Measurements from ENCODE around the gene MANSC1. TPM values are rescaled to one million over a fixed set of nuclear protein-coding genes. Genes with fewer than 3 reads are reported as not detected.
"Not testable (repeated sequence)": the region's sequence is repeated elsewhere in the genome, so short reads cannot be mapped to it uniquely, and the experiment has no call there.

The MANSC1 gene
- total and polyA plus RNA-seq, 3 experiments from 2014 or later, result 0.31 to 0.49 (median 0.42) TPM

DNA sequence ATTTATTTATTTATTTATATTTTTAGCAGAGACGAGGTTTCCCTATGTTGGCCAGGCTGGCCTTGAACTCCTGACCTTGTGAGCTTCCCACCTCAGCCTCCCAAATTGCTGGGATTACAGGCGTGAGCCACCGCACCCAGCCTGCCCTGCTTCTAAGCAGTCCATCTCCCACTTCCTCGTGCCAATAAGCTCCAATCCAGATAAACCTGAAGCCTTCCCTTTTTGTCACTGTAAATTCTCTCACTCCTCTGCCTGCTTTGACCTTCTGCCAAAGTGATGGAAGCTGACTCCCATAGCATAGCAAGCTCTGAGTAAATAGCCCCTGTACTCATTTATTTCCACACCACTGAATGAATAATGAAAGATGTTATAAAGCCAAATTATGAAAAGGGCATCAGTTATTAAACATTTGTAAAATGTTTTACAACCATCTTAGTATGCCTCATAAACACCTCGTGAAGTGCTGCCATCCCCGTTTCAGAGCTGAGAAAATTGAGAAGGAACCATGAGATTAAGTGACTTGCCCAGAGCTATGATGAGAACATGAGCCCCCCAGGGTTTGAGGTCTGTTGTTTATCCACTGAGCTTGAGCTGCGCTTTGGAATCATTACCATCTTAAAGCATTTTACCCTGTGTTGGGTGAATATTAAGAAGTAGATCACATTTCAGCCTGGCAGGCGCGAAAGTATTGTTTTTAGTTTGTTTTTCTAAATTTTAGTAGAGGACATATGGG, 30.4 kb downstream of the MANSC1 start:
- Histone ChIP-seq H3K27ac (ENCODE audit: low read depth, low read length) (no peak overlapping the region), H3K27me3 (ENCODE audit: insufficient read depth, low read length, poor library complexity, severe bottlenecking) (no peaks in the 10 kb centered on the region), H3K4me1 (ENCODE audit: insufficient read depth, low read length) (no peaks in the 10 kb centered on the region), H3K9me3 (ENCODE audit: low read length) (no peaks in the 10 kb centered on the region), H3K4me3 (ENCODE audit: low read length) (no peak overlapping the region), H3K36me3 (ENCODE audit: insufficient read depth, low read length) (no peaks in the 10 kb centered on the region)
- DNase-seq, result no peak
- Mint-ChIP-seq H3K36me3 (peaks cover 0 to 4% (median 0%) of the 10 kb centered on the region in 3 donors), H3K27ac (no peak overlapping the region), H3K4me1 (no peaks in the 10 kb centered on the region), H3K27me3 (peaks cover 1 to 23% of the 10 kb centered on the region in 2 donors), H3K9me3 (no peaks in the 10 kb centered on the region), H3K4me3 (no peak overlapping the region)
- CTCF ChIA-PET, result interaction anchor here (2.4 kb wide), 1 partner anchor 8 kb away, joined by 11 read pairs; no protein-coding TSS in a partner anchor
- POLR2A ChIA-PET, result no interaction called here

DNA sequence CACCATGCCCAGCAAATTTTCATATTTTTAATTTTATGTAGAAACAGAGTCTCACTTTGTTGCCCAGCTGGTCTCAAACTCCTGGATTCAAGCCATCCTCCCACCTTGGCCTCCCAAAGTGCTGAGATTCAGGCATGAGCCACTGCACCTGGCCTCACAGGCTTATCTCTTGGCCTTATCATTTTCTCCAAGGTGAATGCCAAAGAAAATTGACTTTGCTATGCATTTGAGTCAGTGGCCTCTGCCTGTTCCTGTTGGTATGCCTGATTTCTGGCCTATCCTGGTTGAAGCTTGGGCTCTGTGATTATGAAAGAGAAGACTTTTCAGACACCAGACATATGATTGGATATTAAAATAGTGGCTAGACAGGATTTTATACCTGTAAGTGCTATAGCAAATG, 34.2 kb downstream of the MANSC1 start:
- Mint-ChIP-seq H3K27ac (no peak overlapping the region), H3K4me3 (no peak overlapping the region), H3K27me3 (peaks cover 7 to 26% of the 10 kb centered on the region in 2 donors), H3K4me1 (no peaks in the 10 kb centered on the region), H3K36me3 (peaks cover 0 to 7% (median 0%) of the 10 kb centered on the region in 3 donors), H3K9me3 (peaks cover 0 to 2% (median 0%) of the 10 kb centered on the region in 5 donors)
- no peak for DNase-seq
- POLR2A ChIA-PET, result no interaction called here
- Histone ChIP-seq H3K4me1 (ENCODE audit: insufficient read depth, low read length) (no peaks in the 10 kb centered on the region), H3K4me3 (ENCODE audit: low read length) (no peak overlapping the region), H3K36me3 (ENCODE audit: insufficient read depth, low read length) (no peaks in the 10 kb centered on the region), H3K27ac (ENCODE audit: low read depth, low read length) (no peak overlapping the region), H3K27me3 (ENCODE audit: insufficient read depth, low read length, poor library complexity, severe bottlenecking) (no peaks in the 10 kb centered on the region), H3K9me3 (ENCODE audit: low read length) (no peaks in the 10 kb centered on the region)
- CTCF ChIA-PET, result no interaction called here

DNA sequence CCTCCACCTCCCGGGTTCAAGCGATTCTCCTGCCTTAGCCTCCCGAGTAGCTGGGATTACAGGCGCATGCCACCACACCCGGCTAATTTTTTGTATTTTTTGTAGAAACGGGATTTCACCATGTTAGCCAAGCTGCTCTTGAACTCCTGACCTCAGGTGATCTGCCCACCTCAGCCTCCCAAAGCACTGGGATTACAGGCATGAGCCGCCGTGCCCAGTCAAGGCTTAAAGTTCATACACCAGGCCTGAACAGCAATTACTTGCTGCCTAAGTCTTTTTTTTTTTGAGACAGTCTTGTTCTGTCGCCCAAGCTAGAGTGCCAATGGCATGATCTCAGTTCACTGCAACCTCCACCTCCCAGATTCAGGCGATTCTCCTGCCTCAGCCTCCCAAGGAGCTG, 39.3 kb downstream of the MANSC1 start:
- H3K27ac ChIP-seq (ENCODE audit: low read depth, low read length); H3K4me1 Mint-ChIP-seq; H3K4me3 ChIP-seq (ENCODE audit: low read length); H3K36me3 Mint-ChIP-seq; POLR2A ChIA-PET; H3K36me3 ChIP-seq (ENCODE audit: insufficient read depth, low read length); H3K27me3 ChIP-seq (ENCODE audit: insufficient read depth, low read length, poor library complexity, severe bottlenecking); H3K27ac Mint-ChIP-seq; H3K4me3 Mint-ChIP-seq; DNase-seq; H3K9me3 ChIP-seq (ENCODE audit: low read length); CTCF ChIA-PET; H3K9me3 Mint-ChIP-seq; H3K4me1 ChIP-seq (ENCODE audit: insufficient read depth, low read length): not testable (repeated sequence)
- H3K27me3 Mint-ChIP-seq, result peaks cover 7 to 13% of the 10 kb centered on the region in 2 donors

DNA sequence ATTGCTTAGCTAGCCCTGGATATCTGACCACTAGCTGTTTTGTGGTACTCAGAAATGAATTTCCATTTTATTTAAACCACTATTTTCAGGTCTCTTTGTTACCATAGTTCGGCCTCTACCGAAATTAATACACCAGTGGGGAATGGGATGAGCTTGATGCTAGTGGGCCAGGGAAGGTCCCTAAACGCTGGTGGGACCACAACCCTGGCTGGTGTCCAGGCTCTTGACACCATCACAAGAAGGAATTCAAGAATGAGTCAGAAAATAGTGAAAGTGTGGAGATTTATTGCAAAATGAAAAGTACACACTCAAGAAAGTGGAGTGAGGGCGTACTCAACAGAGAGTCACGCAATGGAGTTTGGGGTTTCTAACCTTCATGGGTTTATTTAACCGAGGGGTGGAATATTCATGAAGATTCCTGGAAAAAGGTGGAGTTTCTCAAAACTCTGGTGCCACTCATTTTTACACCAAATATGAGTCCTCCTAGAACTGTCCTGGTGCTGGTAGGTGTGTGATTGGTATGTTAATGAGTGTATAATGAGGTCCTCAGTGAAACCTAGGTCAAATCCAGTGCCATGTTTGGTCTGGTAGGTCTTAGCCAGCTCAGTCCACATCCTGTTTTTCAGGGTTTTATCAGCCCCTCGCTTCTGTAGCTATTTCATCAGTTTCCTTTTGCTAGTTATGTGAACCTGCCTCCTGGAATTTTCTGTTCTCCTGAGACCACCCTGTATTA, 44.3 kb downstream of the MANSC1 start:
- H3K27me3 ChIP-seq (ENCODE audit: insufficient read depth, low read length, poor library complexity, severe bottlenecking), result no peaks in the 10 kb centered on the region
- Mint-ChIP-seq H3K36me3 (peaks cover 0 to 4% (median 0%) of the 10 kb centered on the region in 3 donors), H3K9me3 (peaks cover 0 to 7% (median 5%) of the 10 kb centered on the region in 5 donors), H3K27me3 (peaks cover 5 to 14% of the 10 kb centered on the region in 2 donors), H3K27ac (peak overlapping the region in 1 of 8 donors; percentile 61), H3K4me3 (no peak overlapping the region), H3K4me1 (no peaks in the 10 kb centered on the region)
- no peak overlapping the region for H3K27ac ChIP-seq (ENCODE audit: low read depth, low read length)
- H3K9me3 ChIP-seq (ENCODE audit: low read length), result no peaks in the 10 kb centered on the region
- H3K36me3 ChIP-seq (ENCODE audit: insufficient read depth, low read length), result no peaks in the 10 kb centered on the region
- no peaks in the 10 kb centered on the region for H3K4me1 ChIP-seq (ENCODE audit: insufficient read depth, low read length)
- no peak overlapping the region for H3K4me3 ChIP-seq (ENCODE audit: low read length)
- ChIA-PET POLR2A (no interaction called here), CTCF (interaction anchor here (1.2 kb wide), 1 partner anchor 22 kb away, joined by 3 read pairs; no protein-coding TSS in a partner anchor)
- DNase-seq, result no peak

DNA sequence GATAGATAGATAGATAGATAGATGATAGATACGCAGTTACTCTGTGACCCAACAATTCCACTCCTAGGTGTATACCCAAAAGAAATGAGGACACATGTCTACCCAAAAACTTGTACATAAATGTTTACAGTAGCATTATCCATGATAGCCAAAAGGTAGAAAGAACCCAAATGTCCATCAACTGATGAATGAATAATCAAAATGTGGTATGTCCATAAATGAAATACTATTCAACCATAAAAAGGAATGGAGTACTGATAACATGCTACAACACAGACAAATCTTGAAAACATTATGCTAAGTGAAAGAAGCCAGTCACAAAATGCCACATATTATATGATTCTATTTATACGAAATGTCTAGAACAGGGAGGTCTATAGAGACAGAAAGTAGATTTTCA, 47.1 kb downstream of the MANSC1 start:
- Mint-ChIP-seq H3K36me3 (peaks cover 0 to 4% (median 0%) of the 10 kb centered on the region in 3 donors), H3K4me1 (no peaks in the 10 kb centered on the region), H3K27me3 (peaks cover 3 to 14% of the 10 kb centered on the region in 2 donors), H3K9me3 (peaks cover 0 to 7% (median 5%) of the 10 kb centered on the region in 5 donors), H3K4me3 (no peak overlapping the region), H3K27ac (no peak overlapping the region)
- H3K27ac ChIP-seq (ENCODE audit: low read depth, low read length), result no peak overlapping the region
- CTCF ChIA-PET, result no interaction called here
- POLR2A ChIA-PET, result no interaction called here
- no peak for DNase-seq
- no peaks in the 10 kb centered on the region for H3K27me3 ChIP-seq (ENCODE audit: insufficient read depth, low read length, poor library complexity, severe bottlenecking)
- no peaks in the 10 kb centered on the region for H3K4me1 ChIP-seq (ENCODE audit: insufficient read depth, low read length)
- H3K36me3 ChIP-seq (ENCODE audit: insufficient read depth, low read length), result no peaks in the 10 kb centered on the region
- no peaks in the 10 kb centered on the region for H3K9me3 ChIP-seq (ENCODE audit: low read length)
- H3K4me3 ChIP-seq (ENCODE audit: low read length), result no peak overlapping the region

DNA sequence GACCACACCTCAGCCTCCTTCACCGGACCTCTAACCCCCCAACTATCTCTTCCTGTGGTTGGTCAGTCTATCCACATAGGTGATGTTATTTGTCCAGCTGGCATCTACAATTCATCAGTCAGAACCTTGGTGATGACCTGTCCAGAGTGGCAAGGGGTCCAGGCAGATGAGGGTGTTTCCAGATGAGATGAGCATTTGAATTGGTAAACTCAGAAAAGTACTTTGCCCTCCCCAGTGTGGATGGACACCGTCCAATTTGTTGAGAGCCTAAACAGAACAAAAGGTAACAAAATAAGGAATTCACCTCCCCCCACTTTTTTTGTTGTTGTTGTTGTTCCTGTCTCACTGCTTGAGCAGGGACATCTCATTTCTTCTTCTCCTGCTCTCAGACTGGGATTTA, 48.9 kb downstream of the MANSC1 start:
- Histone ChIP-seq H3K4me1 (ENCODE audit: insufficient read depth, low read length) (no peaks in the 10 kb centered on the region), H3K36me3 (ENCODE audit: insufficient read depth, low read length) (no peaks in the 10 kb centered on the region), H3K4me3 (ENCODE audit: low read length) (no peak overlapping the region), H3K9me3 (ENCODE audit: low read length) (no peaks in the 10 kb centered on the region), H3K27ac (ENCODE audit: low read depth, low read length) (no peak overlapping the region), H3K27me3 (ENCODE audit: insufficient read depth, low read length, poor library complexity, severe bottlenecking) (no peaks in the 10 kb centered on the region)
- Mint-ChIP-seq H3K4me1 (no peaks in the 10 kb centered on the region), H3K9me3 (peaks cover 0 to 7% (median 5%) of the 10 kb centered on the region in 5 donors), H3K27ac (peak overlapping the region in 1 of 8 donors; percentile 11), H3K4me3 (no peak overlapping the region), H3K27me3 (peaks cover 3 to 14% of the 10 kb centered on the region in 2 donors), H3K36me3 (peaks cover 0 to 4% (median 0%) of the 10 kb centered on the region in 3 donors)
- ChIA-PET CTCF (no interaction called here), POLR2A (no interaction called here)
- DNase-seq, result no peak

DNA sequence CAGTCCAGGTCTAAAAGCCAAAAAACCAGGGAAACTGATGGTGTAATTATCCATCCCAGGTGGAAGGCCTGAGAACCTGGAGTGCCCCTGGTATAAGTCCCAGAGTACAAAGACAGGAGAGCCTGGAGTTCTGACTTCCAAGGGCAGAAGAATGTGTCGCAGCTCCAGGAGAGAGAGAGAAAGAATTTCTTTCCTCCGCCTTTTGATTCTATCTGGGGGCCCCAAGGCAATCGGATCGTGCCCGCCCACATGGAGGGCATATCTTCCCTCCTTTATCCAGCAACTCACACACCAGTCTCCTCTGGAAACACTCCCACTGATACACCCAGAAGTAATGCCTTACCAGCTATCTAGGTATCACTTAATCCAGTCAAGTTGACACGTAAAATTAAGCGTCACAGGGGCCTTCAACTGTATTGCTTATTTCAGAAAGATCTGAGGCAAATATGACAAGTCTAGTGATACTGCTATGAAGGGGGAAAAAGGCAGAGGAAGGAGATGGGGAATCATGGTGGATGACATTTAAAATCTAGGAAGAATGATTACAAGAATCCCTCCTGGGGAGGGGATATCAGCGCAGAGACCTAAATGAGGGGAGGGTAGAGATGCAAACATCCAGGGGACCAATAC, 52.7 kb downstream of the MANSC1 start:
- H3K4me1 Mint-ChIP-seq, result no peaks in the 10 kb centered on the region
- DNase-seq, result no peak
- H3K4me3 Mint-ChIP-seq, result no peak overlapping the region
- H3K27ac Mint-ChIP-seq, result no peak overlapping the region
- H3K4me1 ChIP-seq (ENCODE audit: insufficient read depth, low read length), result no peaks in the 10 kb centered on the region
- H3K36me3 ChIP-seq (ENCODE audit: insufficient read depth, low read length), result no peaks in the 10 kb centered on the region
- no peak overlapping the region for H3K4me3 ChIP-seq (ENCODE audit: low read length)
- H3K27ac ChIP-seq (ENCODE audit: low read depth, low read length), result no peak overlapping the region
- H3K27me3 ChIP-seq (ENCODE audit: insufficient read depth, low read length, poor library complexity, severe bottlenecking), result no peaks in the 10 kb centered on the region
- ChIA-PET POLR2A (no interaction called here), CTCF (interaction anchor here (1.1 kb wide), 1 partner anchor 11 kb away, joined by 3 read pairs; no protein-coding TSS in a partner anchor)
- H3K9me3 ChIP-seq (ENCODE audit: low read length), result no peaks in the 10 kb centered on the region
- H3K9me3 Mint-ChIP-seq, result peaks cover 0 to 3% (median 0%) of the 10 kb centered on the region in 5 donors
- no peaks in the 10 kb centered on the region for H3K36me3 Mint-ChIP-seq
- peaks cover 2 to 16% of the 10 kb centered on the region in 2 donors for H3K27me3 Mint-ChIP-seq

Data from CD8-positive, alpha-beta memory T cell (primary cell).